Activated T-cell treated with anti-CD3 and anti-CD28 coated beads for 24 hours (primary cell): ENCODE results near the gene AFF4.

Experiments
- DNase-seq: peaks from one replicate; pipeline ENCODE4 v3.0.0-alpha.2; 2020; ENCODE audit warnings: low read depth

Gene AFF4

DNA sequence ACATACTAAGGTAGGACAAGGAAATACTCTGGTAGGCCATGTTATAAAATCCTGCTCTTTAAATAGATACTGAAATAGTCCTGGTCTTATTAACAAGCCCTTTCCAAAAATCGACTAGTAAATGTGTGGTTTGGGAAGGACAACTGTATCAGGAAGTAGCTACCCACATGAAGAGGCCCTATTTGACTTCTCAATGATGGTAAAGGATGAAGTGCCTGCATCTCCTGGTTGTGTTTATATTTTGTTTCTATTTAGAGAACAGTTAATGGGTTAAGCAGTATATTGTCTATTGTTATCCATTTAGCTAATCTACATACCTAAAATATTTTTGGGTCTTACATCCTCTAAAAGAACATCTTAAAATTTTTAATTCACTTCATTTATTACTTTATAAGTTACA, 109.6 kb downstream of the AFF4 start:
- DNase-seq, result no peak

DNA sequence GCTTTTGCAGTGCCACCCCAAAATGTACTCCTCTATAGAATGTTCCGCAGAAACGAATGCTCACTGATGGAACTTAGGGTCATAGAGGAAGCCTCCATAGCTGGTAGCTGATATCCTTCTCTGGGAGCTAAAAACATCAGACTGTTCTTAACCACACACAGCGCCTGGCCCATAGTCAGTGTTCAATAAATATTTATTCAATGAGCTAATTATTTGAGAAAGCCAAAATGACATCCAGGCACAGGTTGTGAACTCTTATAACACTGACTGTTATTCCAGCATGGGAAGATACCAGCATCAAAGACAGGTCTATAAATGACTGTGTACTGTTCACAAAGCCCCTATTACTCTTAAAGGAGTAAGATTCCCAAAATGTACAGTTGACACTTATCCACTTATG, 110.1 kb downstream of the AFF4 start:
- DNase-seq, result no peak

DNA sequence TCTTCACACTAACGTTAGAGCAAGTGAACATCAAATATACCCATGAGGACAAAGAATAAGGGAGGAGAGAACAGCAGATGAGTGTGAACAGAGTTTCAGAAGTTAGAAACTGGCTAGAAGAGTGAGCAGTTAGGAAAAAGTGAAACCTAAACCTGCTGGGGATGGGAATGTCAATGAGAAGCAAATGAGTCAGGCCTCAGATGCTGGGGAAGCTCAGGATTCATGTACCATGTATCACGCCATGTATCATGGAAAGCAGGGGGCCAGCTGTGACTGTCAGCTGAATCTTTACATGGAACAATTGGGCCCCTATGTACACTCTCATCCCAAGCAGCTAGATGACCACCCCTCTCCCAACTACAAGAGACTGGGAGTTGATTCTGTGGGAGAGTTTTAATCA, 113.4 kb downstream of the AFF4 start:
- DNase-seq, result no peak

DNA sequence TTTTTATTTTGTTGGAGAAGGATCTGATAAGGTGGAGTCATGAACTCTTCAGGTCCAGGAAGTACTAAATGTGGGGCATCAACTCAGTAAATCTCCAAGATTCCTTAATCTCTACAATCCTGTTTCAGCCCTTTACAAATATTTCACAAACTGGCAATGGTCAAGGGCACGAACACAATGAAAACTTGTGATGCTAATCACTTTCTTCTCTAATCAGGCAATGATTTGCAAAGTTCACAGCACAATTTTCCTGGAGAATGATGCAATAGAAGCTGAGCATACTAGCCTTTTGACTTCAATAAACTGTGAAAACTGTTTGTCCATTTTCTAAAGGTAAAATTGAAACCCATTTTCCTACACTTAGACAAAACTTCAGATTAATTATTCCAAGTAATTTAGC, 114.1 kb downstream of the AFF4 start:
- DNase-seq, result no peak

DNA sequence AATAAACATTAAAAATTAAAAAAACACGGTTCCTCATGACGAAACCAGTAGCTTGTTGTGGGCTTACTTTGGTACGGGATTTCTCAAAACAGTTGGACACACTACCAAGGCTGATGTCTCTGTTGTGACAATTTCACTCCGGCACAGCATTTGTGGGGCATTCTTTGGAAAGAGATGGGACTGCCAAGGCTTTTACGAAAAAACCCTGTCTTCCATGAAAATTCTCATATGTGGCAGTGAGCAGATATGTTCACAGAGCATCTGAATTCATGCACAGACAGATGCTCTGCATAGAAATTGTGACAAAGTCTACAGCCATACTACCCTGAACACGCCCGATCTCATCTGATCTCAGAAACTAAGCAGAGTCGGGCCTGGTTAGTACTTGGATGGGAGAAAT, 115.2 kb downstream of the AFF4 start:
- DNase-seq, result no peak

DNA sequence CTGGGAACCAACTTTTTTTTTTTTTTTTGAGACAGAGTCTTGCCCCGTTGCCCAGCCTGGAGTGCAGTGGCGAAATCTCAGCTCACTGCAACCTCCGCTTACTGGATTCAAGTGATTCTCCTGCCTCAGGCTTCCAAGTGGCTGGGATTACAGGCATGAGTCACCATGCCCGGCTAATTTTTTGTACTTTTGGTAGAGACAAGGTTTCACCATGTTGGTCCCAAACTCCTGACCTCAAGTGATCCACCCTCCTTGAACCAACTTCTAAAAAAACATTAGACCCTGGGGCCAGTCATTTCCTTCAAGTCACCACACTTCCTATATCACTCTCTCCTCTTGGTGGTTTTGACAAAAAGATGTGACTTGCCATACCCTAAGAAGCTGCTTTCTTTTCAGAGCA, 122.1 kb downstream of the AFF4 start:
- no peak for DNase-seq

DNA sequence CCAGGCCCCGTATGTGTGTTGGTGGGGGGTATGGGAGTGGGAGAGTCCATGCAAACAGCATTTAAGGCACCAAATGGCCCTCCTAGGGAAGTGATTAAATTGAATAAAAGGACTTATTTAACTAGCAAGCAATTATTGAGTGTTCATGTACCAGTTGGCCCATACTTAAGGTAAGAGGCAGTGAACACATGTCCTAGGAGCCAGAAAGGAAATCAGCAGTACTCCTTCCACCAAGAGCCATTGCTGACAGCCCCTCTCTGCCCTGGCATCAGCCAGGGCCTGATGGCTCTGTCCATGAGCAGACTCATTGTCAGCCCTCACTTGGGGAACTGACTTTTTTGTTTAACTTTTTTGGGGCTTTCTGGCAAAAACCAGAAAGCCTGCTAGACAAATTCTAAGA, 122.5 kb downstream of the AFF4 start:
- no peak for DNase-seq

DNA sequence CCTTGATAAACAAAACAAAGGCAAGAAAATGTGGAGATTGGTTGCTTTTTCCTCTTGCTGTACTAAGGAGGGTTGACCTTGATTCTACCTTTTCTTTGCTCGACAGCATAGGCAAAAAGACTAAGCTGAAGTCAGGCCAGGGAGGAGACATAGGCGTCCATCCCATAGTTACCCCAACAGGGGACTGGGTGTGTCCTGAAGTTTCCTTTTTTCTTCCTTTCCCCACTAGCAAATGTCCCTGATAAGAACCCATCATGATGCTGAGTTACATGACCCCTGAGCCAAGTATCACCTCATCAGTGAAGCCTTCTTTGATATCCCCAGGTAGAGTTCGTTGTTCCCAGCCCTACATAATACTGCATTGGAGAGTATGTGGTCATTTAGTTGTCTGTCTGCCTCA, 123.1 kb downstream of the AFF4 start:
- DNase-seq, result no peak

DNA sequence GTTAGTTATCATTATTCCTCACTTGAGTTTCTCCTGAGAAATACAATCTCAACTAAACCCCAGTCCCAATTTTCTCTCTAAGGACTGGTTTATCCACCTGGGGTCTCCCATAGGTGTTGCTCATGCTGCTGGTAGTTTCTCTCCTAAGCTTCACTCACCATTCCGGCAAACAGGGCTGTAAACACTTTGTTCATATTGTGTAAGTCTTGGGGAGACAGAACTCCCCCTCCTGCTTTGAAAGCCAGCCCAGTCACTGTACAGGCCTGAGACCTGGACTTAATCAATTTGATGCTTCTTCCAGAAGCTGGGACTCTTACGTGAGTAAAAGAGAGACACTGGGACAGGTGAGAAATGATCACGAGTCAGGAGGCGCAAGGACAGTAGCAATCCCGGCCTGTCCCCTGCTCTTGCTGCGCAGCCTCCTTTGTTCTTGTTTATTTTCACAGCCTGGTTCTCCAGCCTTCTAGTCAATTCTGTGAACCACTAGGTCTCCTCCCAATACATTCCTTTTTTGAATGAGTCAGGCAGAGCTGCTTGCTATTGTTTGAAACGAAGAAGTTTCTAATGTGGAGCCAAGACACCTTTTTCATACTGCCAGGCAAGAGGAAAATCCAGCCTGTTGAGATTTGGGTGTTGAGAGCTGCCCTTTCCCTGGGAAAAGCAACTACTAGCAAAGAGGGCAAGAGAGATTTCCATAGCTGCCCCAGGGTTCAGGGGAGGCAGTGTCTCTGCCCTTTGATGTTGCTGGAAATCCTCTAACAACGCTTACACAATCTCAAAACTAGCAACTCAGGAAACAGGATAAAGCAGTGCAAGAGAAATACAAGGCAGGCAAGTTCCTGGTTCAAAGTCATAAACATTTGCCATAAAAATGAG, 123.8 kb downstream of the AFF4 start:
- no peak for DNase-seq

DNA sequence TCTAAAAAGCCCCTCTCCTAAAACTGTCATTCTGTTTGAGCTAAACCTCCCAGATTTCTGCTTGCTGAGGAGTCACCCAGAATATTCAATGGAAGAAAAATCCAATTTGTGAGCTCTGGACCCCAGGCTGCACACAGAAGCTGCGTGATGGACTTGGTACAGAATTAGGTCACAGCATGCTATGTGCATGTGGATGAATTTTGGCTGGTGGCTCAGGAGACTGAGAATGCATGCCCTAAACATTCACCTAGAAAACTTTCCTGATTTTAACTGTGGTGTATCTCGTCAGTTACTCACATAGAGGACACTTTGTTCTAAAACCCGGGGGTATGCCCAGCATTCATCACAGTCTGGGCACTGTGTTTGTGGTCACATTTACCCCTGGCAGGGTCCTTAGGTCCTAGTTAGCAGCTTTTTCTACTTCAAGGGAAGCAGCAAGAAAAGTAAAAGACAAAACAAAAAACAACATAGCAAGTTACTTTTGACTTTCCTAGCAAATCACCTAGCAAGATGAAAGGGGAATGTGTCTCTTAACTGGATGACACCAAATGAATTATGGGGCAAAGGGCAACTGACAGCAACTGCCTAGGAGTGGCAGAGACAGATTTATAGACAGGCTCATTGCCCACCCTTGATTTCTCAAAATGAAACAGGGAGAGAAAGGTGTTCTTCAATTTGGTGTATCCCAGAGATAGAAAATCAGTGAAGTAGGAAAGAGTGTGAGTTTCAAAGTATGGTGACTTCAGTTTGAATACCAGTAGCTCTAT, 124.7 kb downstream of the AFF4 start:
- no peak for DNase-seq

DNA sequence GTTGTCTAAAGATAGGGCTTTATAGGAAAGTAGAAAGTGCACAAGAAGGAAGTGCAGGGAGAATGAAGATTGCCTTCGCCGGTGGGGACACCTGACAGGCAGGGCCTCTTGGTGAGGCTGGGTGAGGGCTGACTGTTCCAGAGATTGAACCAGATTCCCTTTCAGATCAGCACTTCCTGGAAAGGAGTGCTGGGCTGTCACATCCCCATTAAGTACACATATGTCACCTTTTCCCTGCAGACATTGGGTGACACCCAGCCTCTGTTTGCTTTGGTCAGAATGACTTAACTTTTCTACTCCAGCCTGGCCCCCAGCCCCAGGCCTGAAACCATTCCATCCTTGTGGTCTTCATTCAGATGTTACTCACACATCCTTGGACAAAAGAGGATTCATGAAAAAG, 125.6 kb downstream of the AFF4 start:
- DNase-seq, result no peak

DNA sequence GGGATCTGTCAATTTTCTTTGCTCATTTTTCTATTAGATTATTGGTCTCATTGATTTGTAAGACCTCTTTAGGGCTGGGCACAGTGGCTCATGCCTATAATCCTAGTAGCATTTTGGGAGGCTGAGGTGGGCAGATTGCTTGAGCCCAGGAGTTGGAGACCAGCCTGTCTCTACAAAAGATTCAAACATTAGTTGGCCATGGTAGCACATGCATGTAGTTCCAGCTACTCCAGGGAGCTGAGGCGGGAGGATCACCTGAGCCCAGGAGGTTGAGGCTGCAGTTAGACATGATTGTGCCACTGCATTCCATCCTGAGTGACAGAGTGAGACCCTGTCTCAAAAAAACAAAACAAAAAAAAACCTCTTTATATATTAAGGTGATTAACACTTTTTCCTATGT, 126.6 kb downstream of the AFF4 start:
- DNase-seq, result no peak

DNA sequence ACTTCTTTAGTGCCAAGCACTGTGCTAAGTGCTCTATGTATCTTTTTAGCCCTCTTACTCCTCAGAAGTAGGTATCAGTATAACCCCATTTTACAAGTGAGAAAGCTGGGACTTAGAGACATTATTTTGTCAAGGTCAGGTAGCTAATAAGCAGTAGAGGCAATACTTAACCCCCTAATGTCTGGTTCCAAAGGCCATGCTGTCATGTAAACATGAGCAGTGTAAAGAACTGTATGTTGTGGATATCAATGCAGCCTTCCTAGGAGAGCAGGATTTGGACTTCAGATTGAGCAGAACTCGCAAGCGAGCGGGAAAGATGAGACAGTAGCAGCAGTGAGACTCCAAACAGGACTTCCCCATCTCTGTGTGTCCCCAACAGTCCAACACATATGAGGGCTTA, 129.4 kb downstream of the AFF4 start:
- no peak for DNase-seq

DNA sequence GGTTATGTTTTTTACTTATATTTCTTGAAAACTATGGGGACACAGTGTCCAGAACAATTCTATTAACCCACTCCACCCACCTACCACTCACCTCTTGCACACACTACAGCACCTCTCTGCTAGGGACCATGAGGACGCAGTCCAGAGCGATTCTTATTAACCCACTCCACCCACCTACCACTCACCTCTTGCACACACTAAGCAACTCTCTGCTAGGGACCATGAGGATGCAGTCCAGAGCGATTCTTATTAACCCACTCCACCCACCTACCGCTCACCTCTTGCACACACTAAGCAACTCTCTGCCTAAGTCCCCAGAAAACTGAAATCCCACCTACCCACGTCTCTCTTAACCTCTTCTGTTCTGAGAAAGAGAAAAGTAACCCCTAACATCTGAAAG, 130.8 kb downstream of the AFF4 start:
- DNase-seq, result no peak

DNA sequence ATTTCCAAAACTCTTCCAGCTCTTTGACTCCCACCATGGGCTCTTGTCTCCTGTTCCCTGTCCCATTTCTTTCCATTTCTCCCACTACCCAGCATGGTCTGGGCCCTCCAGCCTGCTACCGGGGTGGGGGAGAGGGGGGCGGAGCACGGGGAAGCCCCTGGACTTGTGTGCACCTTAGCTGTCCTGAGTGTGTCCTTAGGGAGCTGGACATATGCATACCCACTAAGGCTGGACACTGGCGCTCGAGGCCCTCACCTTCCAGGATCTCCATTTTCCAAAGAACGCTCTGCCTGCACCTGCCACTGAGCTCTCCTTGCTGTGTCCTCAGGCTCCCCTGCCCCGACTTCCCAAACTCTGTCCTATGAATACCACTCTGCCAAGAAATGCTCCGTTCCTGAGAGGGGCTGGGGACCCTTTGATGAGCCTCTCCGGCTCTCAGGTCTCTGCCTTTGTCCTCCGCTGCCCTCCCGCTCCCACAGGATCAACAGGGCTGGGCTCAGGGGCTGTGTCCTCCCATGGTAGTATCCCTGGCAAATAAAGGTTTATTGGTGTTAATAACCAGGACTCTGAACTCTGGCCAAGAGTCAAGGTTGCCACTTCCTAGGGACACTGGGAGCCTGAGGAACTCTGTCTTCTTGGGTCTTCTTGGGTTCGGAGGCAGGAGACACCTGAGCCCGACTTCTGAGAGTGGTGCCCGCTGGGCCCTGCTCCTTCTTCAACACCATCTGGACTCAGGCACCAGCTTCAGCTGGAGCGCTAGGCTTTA, 132.2 kb downstream of the AFF4 start:
- no peak for DNase-seq

DNA sequence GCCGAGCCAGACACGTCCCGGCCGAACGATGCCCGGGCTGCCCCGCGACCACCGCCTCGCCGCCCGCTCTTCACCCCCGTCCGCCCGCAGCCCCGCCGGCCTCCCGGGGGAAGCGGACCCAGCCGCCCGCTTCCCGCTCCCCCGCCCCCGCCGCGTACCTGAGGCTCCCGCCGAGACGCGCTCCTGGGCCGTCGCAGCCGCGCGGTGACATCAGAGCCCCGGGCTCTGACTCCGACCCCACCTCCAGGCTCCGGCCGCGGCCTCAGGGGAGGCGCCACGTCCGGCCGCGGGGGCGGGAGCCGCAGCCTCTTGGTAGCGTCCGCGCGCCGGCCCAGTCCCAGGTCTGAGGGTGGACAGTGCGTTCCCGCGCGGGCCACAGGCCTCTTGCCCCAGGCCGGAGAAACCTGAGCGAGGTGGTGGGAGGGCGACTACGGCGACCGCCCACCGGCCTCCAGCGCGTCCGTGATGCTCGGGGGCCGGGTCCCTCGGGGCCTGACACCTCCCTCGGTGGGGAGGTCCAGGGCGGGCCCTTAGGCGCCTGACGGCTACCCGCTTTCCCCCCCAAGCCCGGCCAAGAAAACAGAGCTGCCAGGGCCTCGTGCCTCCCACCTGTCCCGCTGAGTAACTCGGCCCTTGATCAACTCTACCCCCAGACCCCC, 132.9 kb downstream of the AFF4 start, which contains the start of gene SHROOM1:
SHROOM1 (minus strand) TSS at position 212 of the 659 bp plus-strand sequence. CDS start 4,507 bp downstream, outside the sequence.
- no peak for DNase-seq

DNA sequence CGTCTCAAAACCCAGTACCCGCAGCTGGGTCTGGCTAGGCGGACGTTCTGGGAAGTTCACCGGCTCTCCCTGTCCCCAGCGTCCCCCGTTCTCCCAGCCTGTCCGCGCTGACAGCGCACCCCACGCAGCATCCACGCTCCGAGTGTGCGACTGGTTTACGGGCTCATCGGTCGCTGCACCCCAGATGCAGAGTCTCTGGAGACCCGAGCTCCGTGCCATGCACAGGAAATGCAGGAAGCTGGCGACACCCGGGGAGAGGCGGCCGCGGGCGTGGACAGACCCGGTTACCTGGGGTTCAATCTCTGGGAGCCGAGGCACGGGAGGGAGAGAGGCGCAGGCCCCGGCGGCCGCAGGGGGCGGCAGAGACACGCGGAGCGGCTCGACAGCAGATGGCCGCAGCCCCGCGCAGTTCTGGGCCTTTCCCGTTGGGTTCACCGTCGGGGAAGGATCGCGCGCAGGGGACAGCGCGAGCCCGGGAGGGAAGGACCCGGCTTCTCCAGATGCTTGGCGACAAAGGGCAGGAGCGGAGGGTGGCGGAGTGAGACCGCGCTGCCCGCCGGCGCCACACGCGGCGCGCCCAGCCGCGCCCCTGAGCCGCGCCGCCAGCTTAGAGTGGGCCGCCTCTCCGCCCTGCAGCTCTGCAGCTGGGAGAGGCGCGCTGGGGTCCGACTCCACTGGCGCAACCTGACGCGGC, 133.5 kb downstream of the AFF4 start:
- peak; percentile 54 for DNase-seq

DNA sequence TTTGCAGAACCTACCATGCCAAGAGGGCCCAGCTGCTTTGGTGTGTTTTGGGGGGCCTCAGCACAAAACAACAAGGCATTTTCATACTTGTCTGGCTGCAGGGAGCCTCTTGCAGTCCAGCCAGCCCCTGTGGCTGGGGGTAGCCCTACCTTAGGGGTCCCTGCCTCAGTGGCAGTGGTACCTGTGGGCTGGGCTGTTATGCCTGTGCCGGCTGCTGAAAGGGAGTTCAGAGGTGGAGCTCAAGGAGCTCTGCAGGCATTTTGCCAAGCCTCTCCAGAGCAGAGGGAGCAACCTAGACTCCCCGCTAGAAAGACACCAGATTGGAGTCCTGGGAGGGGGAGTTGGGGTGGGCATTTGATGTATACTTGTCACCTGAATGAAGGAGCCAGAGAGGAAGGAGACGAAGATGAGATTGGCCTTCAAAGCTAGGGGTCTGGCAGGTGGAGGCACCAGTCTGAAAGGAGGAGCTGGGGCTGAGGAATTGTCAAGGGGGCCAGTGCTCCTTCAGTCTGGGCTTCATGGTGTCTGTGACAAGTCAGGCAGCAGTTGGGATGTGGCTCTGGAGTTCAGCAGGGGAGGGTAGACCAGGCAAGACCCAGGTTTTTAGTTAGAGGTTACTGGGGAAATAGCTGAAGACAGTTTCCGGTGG, 134.5 kb downstream of the AFF4 start:
- no peak for DNase-seq

DNA sequence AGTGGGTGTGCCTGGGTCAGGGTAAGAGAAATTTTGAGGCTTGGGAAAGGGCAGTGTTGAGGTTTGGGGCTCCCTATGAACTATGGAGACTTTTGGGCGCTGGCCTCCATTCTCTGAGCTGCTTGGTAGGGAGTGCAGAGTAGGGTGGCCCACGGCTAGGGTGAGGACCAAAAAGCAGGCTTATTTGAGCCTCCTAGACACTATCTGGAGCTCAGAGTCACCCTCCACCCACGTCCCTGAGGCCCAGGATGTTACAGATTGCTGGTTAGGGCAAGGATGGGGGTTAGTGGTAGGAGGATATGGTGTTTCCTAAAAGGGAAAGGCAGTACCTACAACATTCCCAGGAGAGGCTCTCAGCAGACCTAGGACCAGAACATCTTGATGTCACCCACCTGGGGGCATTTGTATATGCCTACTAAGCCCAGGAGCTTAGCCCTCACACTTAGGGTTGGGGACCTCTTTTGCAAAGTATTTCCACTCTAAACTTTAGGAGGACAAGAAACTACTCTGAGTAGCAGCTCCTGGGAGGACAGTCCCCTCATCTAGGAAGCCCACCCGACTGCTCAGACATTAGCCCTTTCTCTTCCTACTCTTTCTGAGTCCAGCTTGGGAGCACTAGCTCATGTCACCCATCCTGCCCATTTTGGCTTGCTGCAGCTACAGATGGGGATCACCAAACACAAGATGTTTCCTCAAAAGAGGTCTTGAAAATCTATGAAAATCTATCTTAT, 135.3 kb downstream of the AFF4 start:
- no peak for DNase-seq

DNA sequence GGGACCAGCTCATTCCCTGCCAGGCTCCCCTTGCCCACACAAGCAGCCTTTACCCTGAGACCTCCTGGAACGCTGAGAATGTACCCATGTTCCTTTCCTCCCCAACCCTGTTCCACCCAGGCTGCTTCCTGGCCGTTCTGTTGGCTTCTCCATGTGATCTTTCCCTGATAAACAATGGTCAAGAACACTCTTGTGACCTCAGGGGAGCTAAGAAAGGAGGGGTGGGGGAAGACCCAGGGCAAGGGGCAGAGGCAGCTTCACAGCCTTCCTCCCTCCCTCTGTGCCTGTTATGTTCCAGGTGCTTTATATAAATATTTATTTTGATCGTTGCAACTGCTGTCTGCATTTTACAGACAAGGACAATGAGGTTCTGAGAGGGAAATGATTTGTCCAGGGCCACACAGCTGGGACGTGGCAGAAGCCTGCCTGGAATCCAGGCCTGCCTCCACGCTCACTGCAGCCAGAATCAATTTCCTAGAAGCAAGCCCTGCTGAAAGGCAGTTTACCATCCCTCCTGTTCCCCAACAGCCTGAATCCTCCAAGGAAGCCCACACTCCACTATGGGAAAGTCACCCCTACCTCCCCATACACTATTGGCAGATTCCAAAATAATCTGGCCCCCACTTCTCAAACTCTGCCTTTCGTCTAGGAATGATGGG, 136.9 kb downstream of the AFF4 start:
- DNase-seq, result no peak
